BJ (cell line): Measurements from ENCODE around the gene MLPH. TPM values are rescaled to one million over a fixed set of nuclear protein-coding genes. Genes with fewer than 3 reads are reported as not detected.
A peak's percentile ranks its signal among the peaks of the same experiment; 100 is the strongest.

Experiments
- CTCF ChIA-PET: fragments of 350-600 bp; formaldehyde crosslinking; extraction: SDS; loops from one replicate; lab custom pipeline; 2021; ENCODE audit warnings: antibody characterized with exemption, inconsistent platforms; lab: Yijun Ruan, JAX
- POLR2A ChIA-PET: fragments of 300-600 bp; sonication (Branson Sonifier 250); formaldehyde crosslinking; extraction: SDS; loops from one replicate; lab custom pipeline; 2021; ENCODE audit warnings: antibody characterized with exemption; lab: Charles Lee
- DNase-seq: peaks from one replicate; pipeline ENCODE4 v3.0.0-alpha.2; 2011; ENCODE audit warnings: low read depth
- H3K27me3 ChIP-seq: 2 replicates; pipeline ENCODE4 v1.6.0; 2011; ENCODE audit warnings: low read length; ENCODE audit not compliant: control insufficient read depth, insufficient read depth
- H3K36me3 ChIP-seq: 2 replicates; pipeline ENCODE4 v1.5.1; 2011; ENCODE audit warnings: low read length; ENCODE audit not compliant: control insufficient read depth, insufficient read depth
- H3K4me3 ChIP-seq: 2 replicates; pipeline ENCODE4 v1.5.1; 2011; ENCODE audit warnings: low read depth, mild to moderate bottlenecking, control low read depth, low read length
- CTCF ChIP-seq: IDR thresholded peaks from 2 replicates; pipeline ENCODE4 v1.5.1; 2011; ENCODE audit warnings: low read depth, mild to moderate bottlenecking, control low read depth, inconsistent platforms, low read length, moderate library complexity; ENCODE audit not compliant: insufficient read depth
- polyA plus RNA-seq: library from polyadenylated mRNA; depleted of rRNA; stranded (reverse); fragments of >200 nt; gene quantifications from 2 replicates; pipeline ENCODE4 v1.2.3, GENCODE V29; 2011

MLPH gene
- polyA plus RNA-seq, 1 experiment = 18.5 TPM

- Histone ChIP-seq H3K27me3 (no peaks in the 10 kb centered on the region), H3K4me3 (no peak overlapping the region), H3K36me3 (no peaks in the 10 kb centered on the region)
- no peak for DNase-seq
- ChIA-PET POLR2A (no interaction called here), CTCF (interaction anchor here (0.7 to 4.8 kb wide), 3 partner anchors 57 to 447 kb away, joined by 3 to 111 read pairs (median 3); no protein-coding TSS in a partner anchor)
- TF ChIP-seq CTCF = no peak
These were observed 82.8 kb downstream of the MLPH start for GRCh38 chr2:237569896-237570295.

- H3K36me3 ChIP-seq = no peaks in the 10 kb centered on the region
- DNase-seq = no peak
- no peak for TF ChIP-seq CTCF
- ChIA-PET CTCF (interaction anchor here (0.6 to 4.8 kb wide), 28 partner anchors 9 to 496 kb away, joined by 3 to 111 read pairs (median 10); partner anchors contain the start of genes COL6A3 and MLPH), POLR2A (interaction anchor here (0.7 kb wide), 1 partner anchor 478 kb away, joined by 14 read pairs; no protein-coding TSS in a partner anchor)
- H3K27me3 ChIP-seq = no peaks in the 10 kb centered on the region
- H3K4me3 ChIP-seq = no peak overlapping the region
These were observed 83.8 kb downstream of the MLPH start for GRCh38 chr2:237570776-237571335.

- Histone ChIP-seq H3K27me3 (no peaks in the 10 kb centered on the region), H3K4me3 (no peak overlapping the region), H3K36me3 (no peaks in the 10 kb centered on the region)
- DNase-seq = no peak
- no peak for TF ChIP-seq CTCF
- CTCF ChIA-PET = interaction anchor here (0.6 to 4.8 kb wide), 69 partner anchors 9 to 1059 kb away, joined by 3 to 111 read pairs (median 5); partner anchors contain the start of genes COL6A3, COPS8, MLPH and RAB17
- POLR2A ChIA-PET = no interaction called here
These were observed 84.5 kb downstream of the MLPH start for GRCh38 chr2:237571551-237571950.

GRCh38 chr2:237572021-237572741 is 85.1 kb downstream of the MLPH start:
- CTCF ChIA-PET = interaction anchor here (0.6 to 4.8 kb wide), 82 partner anchors 10 to 1195 kb away, joined by 3 to 111 read pairs (median 5); partner anchors contain the start of genes COL6A3, COPS8, MLPH and RAB17

More at GRCh38 chr2:237572021-237572741, 85.1 kb downstream of the MLPH start:
- Histone ChIP-seq H3K27me3 (no peaks in the 10 kb centered on the region), H3K36me3 (no peaks in the 10 kb centered on the region), H3K4me3 (no peak overlapping the region)
- POLR2A ChIA-PET = interaction anchor here (0.6 kb wide), 1 partner anchor 486 kb away, joined by 3 read pairs; no protein-coding TSS in a partner anchor
- TF ChIP-seq CTCF = peak; percentile 99
- peak; percentile 34 for DNase-seq
